Measurements from ENCODE around the gene TBC1D1.

- TF ChIP-seq CTCF (IDR thresholded peaks at IDR 0.05) (no peak), POLR2A (IDR thresholded peaks at IDR 0.05) (no peak)
Measured at GRCh38 chr4:38109896-38110295, 219.0 kb downstream of the TBC1D1 start.
